ENCODE measurements around the gene C16orf74. TPM values are rescaled to one million over a fixed set of nuclear protein-coding genes. Genes with fewer than 3 reads are reported as not detected.

The C16orf74 gene
- total RNA-seq, 1 donor from 2014 or later: not detected

DNA sequence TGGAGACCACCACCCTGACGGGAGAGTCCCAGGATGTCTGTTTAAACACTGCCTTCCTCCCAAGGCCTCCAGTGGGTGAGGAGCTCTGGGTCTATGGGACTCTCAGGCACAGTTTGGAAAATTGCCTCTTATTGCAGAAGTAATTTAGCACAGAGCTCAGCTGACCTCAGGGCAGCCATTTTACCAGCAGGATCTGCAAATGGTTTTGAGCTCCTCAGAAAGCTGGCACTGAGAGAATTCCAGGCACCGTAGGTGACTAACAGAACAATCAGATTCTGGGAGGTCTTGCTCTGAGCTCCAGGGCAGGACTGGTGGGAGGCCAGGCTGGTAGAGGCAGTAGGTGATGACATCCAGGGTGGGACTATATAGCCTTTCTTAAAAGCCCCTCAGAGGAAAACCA, 17.3 kb upstream of the C16orf74 start:
- H3K27me3 Mint-ChIP-seq (ENCODE audit: low read depth): no peaks in the 10 kb centered on the region
- H3K27ac Mint-ChIP-seq: no peak overlapping the region
- H3K4me3 Mint-ChIP-seq (ENCODE audit: low read depth): no peak overlapping the region
- H3K36me3 Mint-ChIP-seq (ENCODE audit: low read depth): no peaks in the 10 kb centered on the region
- intact Hi-C loops (cut with micrococcal nuclease): no loop called here
- H3K4me1 Mint-ChIP-seq (ENCODE audit: low read depth): no peaks in the 10 kb centered on the region
- DNase-seq (ENCODE audit: low spot score): no peak
- H3K9me3 Mint-ChIP-seq: no peaks in the 10 kb centered on the region

DNA sequence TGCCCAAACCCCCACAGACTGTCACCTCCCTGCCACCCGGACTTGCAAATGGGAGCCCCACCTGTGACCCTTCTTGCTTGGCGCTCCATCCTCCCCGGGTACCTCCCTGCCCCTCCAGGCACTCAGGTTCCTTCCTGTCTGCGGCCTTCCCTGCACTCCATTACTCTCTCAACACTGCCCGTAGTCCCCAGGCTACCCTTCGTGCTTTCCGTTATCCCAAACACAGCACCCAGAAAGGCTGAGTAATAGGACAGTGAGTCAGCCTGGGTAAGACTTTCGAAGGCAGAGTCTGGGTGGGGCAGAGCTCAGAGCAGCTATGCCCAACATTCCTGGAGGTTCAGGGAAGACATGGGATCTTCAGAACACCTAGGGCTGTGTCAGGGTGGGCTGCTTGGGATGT, 16.6 kb upstream of the C16orf74 start:
- intact Hi-C loops (cut with micrococcal nuclease): no loop called here
- H3K4me3 Mint-ChIP-seq (ENCODE audit: low read depth): no peak overlapping the region
- H3K4me1 Mint-ChIP-seq (ENCODE audit: low read depth): no peaks in the 10 kb centered on the region
- no peaks in the 10 kb centered on the region for H3K36me3 Mint-ChIP-seq (ENCODE audit: low read depth)
- no peaks in the 10 kb centered on the region for H3K9me3 Mint-ChIP-seq
- H3K27ac Mint-ChIP-seq: no peak overlapping the region
- no peaks in the 10 kb centered on the region for H3K27me3 Mint-ChIP-seq (ENCODE audit: low read depth)
- DNase-seq (ENCODE audit: low spot score): no peak

- Mint-ChIP-seq H3K27ac (no peak overlapping the region), H3K4me1 (ENCODE audit: low read depth) (no peaks in the 10 kb centered on the region), H3K4me3 (ENCODE audit: low read depth) (no peak overlapping the region), H3K27me3 (ENCODE audit: low read depth) (no peaks in the 10 kb centered on the region), H3K9me3 (no peaks in the 10 kb centered on the region), H3K36me3 (ENCODE audit: low read depth) (no peaks in the 10 kb centered on the region)
- intact Hi-C loops (cut with micrococcal nuclease): no loop called here
- DNase-seq (ENCODE audit: low spot score): no peak
These were observed 14.9 kb upstream of the C16orf74 start for GRCh38 chr16:85765767-85766166.

- no peak overlapping the region for H3K27ac Mint-ChIP-seq
- DNase-seq (ENCODE audit: low spot score): no peak
- no peaks in the 10 kb centered on the region for H3K9me3 Mint-ChIP-seq
- H3K36me3 Mint-ChIP-seq (ENCODE audit: low read depth): no peaks in the 10 kb centered on the region
- H3K4me1 Mint-ChIP-seq (ENCODE audit: low read depth): no peaks in the 10 kb centered on the region
- no peak overlapping the region for H3K4me3 Mint-ChIP-seq (ENCODE audit: low read depth)
- no peaks in the 10 kb centered on the region for H3K27me3 Mint-ChIP-seq (ENCODE audit: low read depth)
- intact Hi-C loops (cut with micrococcal nuclease): no loop called here
These were observed 14.3 kb upstream of the C16orf74 start for GRCh38 chr16:85765211-85765610.

DNA sequence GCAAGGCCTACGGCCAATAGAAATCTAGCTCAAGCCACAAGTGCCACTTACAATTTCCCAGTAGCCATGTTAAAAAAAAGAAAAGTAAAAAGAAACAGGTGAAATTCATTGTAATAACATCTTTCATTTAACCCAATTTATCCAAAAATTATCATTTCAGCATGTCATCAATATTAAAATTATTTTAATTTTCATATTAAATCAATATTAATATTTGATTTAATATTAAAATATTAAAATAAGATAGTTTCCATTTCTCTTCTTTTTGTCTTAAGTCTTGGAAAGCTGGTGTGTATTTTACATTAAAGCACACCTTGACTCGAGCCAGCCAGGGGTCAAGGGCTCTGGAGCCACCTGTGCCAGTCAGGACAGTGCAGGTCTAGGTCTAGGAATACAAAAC, 12.7 kb upstream of the C16orf74 start:
- Mint-ChIP-seq H3K36me3 (ENCODE audit: low read depth) (no peaks in the 10 kb centered on the region), H3K27ac (no peak overlapping the region), H3K4me3 (ENCODE audit: low read depth) (no peak overlapping the region), H3K9me3 (no peaks in the 10 kb centered on the region), H3K4me1 (ENCODE audit: low read depth) (peaks cover 2% of the 10 kb centered on the region), H3K27me3 (ENCODE audit: low read depth) (peaks cover 10% of the 10 kb centered on the region)
- no peak for DNase-seq (ENCODE audit: low spot score)
- intact Hi-C loops (cut with micrococcal nuclease): no loop called here

DNA sequence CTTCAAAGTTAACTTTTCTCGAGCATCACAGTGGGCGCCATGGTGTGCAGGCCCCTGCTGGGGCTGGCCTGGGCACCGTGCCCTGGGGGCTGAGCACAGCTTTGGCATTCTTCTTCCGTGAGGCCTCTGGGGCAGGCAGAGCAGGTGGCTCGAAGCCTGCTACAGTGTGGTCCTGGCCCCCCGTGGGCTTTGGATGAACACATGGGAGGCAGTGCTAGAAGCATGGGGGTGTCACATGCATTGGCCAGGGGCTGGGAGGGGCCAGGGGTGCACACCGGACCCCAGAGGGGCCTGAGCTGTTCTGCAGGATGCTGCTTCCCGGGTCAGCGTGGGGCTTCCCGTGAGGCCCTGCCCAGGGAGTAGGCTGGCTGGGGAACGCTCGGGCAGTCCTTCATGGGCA, 12.1 kb upstream of the C16orf74 start:
- no peak overlapping the region for H3K4me3 Mint-ChIP-seq (ENCODE audit: low read depth)
- no peaks in the 10 kb centered on the region for H3K36me3 Mint-ChIP-seq (ENCODE audit: low read depth)
- intact Hi-C loops (cut with micrococcal nuclease): no loop called here

DNA sequence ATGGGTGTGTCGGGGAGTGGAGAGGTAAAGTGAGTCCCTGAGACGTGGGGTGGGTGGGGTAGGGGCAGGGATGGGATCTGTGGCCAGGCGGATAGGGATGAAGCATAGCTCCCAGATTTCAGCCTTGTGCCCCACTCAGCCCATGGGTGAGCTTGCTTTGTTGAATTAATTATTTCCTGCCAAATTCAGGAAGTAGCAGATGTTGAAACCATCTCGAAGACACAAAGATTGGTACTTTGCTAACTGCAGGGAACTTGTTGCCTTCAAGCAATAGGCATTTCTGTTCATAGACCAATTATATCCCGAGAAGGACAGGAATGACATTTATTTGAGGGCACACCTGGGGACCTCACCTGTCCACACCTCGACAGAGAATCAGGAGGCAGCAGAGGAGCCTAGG, 11.0 kb upstream of the C16orf74 start:
- Mint-ChIP-seq H3K9me3 (no peaks in the 10 kb centered on the region), H3K36me3 (ENCODE audit: low read depth) (no peaks in the 10 kb centered on the region), H3K4me3 (ENCODE audit: low read depth) (no peak overlapping the region), H3K4me1 (ENCODE audit: low read depth) (peaks cover 2% of the 10 kb centered on the region), H3K27ac (no peak overlapping the region), H3K27me3 (ENCODE audit: low read depth) (peaks cover 10% of the 10 kb centered on the region)
- DNase-seq (ENCODE audit: low spot score): no peak
- intact Hi-C loops (cut with micrococcal nuclease): no loop called here

More for the DNA sequence above, 12.1 kb upstream of the C16orf74 start:
- peaks cover 10% of the 10 kb centered on the region for H3K27me3 Mint-ChIP-seq (ENCODE audit: low read depth)
- H3K4me1 Mint-ChIP-seq (ENCODE audit: low read depth): peaks cover 2% of the 10 kb centered on the region
- H3K27ac Mint-ChIP-seq: no peak overlapping the region
- no peaks in the 10 kb centered on the region for H3K9me3 Mint-ChIP-seq
- no peak for DNase-seq (ENCODE audit: low spot score)

GRCh38 chr16:85759631-85760419, 8.9 kb upstream of the C16orf74 start:
- intact Hi-C loops (cut with micrococcal nuclease): no loop called here
- Mint-ChIP-seq H3K27me3 (ENCODE audit: low read depth) (peaks cover 10% of the 10 kb centered on the region), H3K4me3 (ENCODE audit: low read depth) (no peak overlapping the region), H3K9me3 (no peaks in the 10 kb centered on the region), H3K36me3 (ENCODE audit: low read depth) (no peaks in the 10 kb centered on the region), H3K27ac (no peak overlapping the region), H3K4me1 (ENCODE audit: low read depth) (peaks cover 2% of the 10 kb centered on the region)
- DNase-seq (ENCODE audit: low spot score): no peak

- no peak overlapping the region for H3K4me3 Mint-ChIP-seq (ENCODE audit: low read depth)
- H3K4me1 Mint-ChIP-seq (ENCODE audit: low read depth): peaks cover 2% of the 10 kb centered on the region
- DNase-seq (ENCODE audit: low spot score): no peak
- no peak overlapping the region for H3K27ac Mint-ChIP-seq
- no peaks in the 10 kb centered on the region for H3K36me3 Mint-ChIP-seq (ENCODE audit: low read depth)
- intact Hi-C loops (cut with micrococcal nuclease): no loop called here
- no peaks in the 10 kb centered on the region for H3K9me3 Mint-ChIP-seq
- H3K27me3 Mint-ChIP-seq (ENCODE audit: low read depth): peaks cover 10% of the 10 kb centered on the region
These were observed 8.2 kb upstream of the C16orf74 start for GRCh38 chr16:85759136-85759535.

DNA sequence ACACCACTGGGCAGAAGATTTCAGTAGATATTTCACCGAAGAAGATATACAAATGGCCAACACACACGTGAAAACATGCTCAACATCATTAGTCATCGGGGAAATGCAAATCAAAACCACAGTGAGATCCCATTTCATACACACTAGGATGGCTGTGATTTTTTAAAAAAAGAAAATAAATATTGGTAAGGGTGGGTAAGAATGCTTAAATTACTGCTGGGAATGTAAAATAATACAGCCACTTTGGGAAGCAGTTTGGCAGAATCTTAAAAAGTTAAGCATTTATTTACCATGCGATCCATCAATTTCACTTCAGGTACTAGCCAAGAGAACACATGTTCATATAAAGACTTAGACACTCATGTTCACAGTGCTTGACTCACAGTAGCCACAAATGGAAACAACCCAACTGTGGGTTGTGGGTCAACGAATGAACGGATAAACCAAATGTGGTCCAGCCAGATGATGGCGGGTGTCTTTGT, 6.5 kb upstream of the C16orf74 start:
- Mint-ChIP-seq H3K9me3 (no peaks in the 10 kb centered on the region), H3K4me1 (ENCODE audit: low read depth) (peaks cover 2% of the 10 kb centered on the region), H3K4me3 (ENCODE audit: low read depth) (no peak overlapping the region), H3K27ac (no peak overlapping the region), H3K27me3 (ENCODE audit: low read depth) (peaks cover 17% of the 10 kb centered on the region), H3K36me3 (ENCODE audit: low read depth) (no peaks in the 10 kb centered on the region)
- no peak for DNase-seq (ENCODE audit: low spot score)
- intact Hi-C loops (cut with micrococcal nuclease): no loop called here

DNA sequence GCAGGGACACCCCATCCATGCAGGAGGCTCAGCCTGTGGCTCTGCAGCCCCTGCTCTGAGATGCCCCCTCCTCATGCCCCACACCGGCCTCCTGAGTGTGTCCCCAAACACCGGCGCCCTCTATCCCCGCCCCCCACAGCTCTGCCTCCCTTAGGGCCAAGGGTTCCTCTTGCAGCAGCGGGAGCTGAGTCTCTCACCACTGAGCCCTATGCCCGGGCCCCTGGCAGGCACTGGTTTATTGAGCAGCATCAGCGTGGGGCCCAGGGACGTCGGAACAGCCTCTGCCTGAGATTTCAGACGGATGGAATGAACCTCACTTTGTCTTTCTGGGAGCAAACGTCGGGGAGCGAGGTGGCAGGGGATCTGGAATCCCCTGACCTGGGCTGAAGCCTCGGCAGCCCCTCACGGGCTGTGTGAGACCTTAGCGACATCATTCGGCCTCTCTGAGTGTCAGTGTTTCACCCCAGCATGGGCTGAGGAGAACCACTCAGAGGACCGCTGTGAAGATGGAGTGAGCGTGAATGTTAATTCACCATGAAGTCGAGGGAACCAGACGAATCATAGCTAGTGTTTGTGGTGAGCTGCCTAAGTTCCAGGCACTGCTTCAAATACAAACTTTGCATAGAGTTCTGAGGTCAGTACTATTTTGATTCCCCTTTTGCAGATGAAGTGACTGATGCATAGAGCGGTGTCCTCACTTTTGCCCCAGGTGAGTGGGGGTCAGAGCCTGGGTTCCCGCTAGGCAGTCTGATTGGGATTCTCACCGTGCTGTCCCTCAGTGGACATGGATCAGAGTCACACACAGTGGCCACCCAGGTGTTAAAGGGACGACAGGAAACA, 5.3 kb upstream of the C16orf74 start:
- H3K36me3 Mint-ChIP-seq (ENCODE audit: low read depth): no peaks in the 10 kb centered on the region
- peaks cover 24% of the 10 kb centered on the region for H3K27me3 Mint-ChIP-seq (ENCODE audit: low read depth)
- DNase-seq (ENCODE audit: low spot score): no peak
- intact Hi-C loops (cut with micrococcal nuclease): no loop called here
- H3K4me1 Mint-ChIP-seq (ENCODE audit: low read depth): peaks cover 2% of the 10 kb centered on the region
- H3K4me3 Mint-ChIP-seq (ENCODE audit: low read depth): no peak overlapping the region
- H3K9me3 Mint-ChIP-seq: no peaks in the 10 kb centered on the region
- no peak overlapping the region for H3K27ac Mint-ChIP-seq

DNA sequence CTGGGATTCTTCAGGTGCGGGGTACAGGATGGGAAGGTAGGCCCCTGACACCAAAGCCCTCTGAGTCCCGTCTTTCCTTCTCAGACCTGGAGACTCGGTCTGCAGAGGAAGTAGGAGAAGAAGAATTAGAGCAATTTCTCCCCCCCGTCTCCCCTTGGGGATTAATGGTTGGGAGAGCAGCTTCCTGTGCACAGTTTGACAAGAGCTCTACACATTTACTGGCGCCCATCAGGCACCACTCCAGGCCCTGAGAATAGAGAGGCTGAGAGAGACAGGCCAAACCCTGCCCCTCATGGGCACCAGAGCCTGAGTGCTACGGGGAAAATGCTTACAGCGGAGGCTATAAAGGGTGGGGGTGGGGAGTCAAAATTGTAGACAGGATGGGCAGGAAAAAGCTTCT, 3.5 kb upstream of the C16orf74 start:
- DNase-seq (ENCODE audit: low spot score): no peak
- no peaks in the 10 kb centered on the region for H3K36me3 Mint-ChIP-seq (ENCODE audit: low read depth)
- intact Hi-C loops (cut with micrococcal nuclease): no loop called here
- no peak overlapping the region for H3K27ac Mint-ChIP-seq
- H3K4me1 Mint-ChIP-seq (ENCODE audit: low read depth): peaks cover 5% of the 10 kb centered on the region
- H3K9me3 Mint-ChIP-seq: no peaks in the 10 kb centered on the region
- no peak overlapping the region for H3K4me3 Mint-ChIP-seq (ENCODE audit: low read depth)
- peaks cover 25% of the 10 kb centered on the region for H3K27me3 Mint-ChIP-seq (ENCODE audit: low read depth)

GRCh38 chr16:85753976-85754375, 3.1 kb upstream of the C16orf74 start:
- no peak for DNase-seq (ENCODE audit: low spot score)
- Mint-ChIP-seq H3K36me3 (ENCODE audit: low read depth) (no peaks in the 10 kb centered on the region), H3K4me3 (ENCODE audit: low read depth) (no peak overlapping the region), H3K27me3 (ENCODE audit: low read depth) (peaks cover 22% of the 10 kb centered on the region), H3K4me1 (ENCODE audit: low read depth) (peaks cover 3% of the 10 kb centered on the region), H3K9me3 (no peaks in the 10 kb centered on the region), H3K27ac (no peak overlapping the region)
- intact Hi-C loops (cut with micrococcal nuclease): no loop called here

Measured in activated T-helper 2 cell treated with anti-CD3 and anti-CD28 coated beads, Interferon-gamma antibody, Interleukin-2, Interleukin-4, amounts not matched to agents 10 μg/mL and 5 μg/mL and 100 μg/mL, durations not matched to agents 14 hours and 24 hours and 36 hours (primary cell).